K562 treated with DMSO at 1 percent for 12 hours (cell line): ENCODE data around the gene ANKRD12. TPM values are rescaled to one million over a fixed set of nuclear protein-coding genes. Genes with fewer than 3 reads are reported as not detected.

Experiments
- total RNA-seq: library from RNA; unstranded; fragments of 300-600 nt; gene quantifications from 2 replicates; pipeline ENCODE4 v1.2.3, GENCODE V29; 2022; ENCODE audit not compliant: insufficient read depth

The ANKRD12 gene
- 12.7 and 22.0 TPM in 2 replicates for total RNA-seq

DNA sequence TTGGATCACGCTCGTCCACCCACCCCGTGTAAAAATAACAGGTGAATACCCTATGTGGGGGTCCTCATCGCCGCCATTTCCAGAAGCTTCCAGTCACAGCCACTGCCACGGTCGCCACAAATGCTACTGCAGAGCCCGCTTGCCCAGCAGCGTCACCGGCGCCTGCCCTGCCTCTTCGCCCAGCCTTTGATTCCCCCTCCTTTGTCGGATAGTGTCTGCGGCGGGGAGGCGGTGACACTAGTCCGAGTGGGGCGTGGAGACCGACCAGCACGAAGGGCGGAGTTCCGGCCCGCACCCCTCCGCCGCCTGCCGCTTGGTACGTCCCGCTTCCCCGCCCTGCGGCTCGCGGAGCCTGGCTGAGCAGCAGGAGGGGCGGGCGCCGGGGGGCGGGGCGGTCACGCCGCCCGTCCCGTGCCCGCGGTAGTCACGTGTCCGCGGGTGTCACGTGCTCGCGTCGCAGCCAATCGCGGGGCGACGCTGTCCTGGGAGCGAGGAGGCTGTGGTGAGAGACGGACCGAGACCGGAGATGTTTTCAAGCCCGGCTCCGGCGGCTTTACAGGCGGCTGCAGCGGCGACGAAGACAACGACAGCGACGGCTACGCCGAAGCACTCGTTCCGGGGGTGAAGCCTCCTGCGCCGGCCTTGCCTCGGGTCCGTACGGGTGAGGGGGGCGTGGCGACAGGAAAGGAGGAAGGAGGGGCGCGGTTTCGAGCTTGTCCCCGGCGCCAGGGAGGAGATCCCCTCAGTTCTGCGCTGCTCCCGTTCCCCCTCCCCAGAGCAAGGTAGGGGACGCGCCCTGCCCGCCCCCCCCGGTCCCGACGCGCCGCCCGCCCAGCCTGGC is at the start of gene ANKRD12:
TSS of gene ANKRD12 (plus strand) at position 467 of the 841 bp plus-strand sequence. CDS start 45,652 bp downstream, outside the sequence.

DNA sequence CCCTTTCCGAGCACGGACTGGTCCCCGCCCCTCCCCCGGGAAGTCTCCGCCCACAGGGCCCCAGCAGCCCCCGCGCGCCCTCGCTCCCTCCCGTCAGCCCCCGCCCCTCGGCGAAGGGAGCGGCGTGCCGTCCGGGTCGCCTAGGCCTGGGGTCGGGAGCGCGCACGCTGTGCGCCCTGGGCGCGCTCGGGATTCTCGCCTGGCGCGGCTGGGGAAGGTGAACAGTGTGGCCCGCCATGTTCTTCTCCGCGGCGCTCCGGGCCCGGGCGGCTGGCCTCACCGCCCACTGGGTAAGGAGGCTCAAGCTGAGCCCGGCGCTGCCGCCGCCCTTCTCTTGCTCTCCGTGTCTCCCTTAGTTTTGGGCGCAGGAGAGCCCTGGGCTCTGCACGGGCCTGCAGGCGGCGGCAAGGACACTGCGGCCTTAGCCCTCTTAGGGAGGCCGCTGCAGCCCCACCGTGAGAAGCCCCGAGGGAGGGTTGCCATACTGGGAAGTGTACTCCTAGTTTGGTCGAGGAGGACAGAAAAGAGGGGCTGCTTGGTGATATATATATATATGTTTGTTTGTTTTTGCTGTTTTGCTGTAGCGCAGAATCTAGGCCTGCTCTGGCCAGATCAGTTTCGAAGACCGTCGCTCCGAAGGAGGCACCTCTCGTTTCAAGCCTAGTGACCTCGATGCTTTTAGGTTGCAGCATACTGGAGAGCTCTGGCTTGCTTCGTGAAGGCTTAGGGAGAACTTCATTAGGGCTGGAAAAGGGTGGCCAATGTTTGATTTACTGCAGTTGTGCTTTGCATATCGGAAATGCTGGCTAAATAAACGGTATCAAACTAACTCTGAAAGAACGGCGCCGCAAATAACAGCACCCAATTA is 33.8 kb upstream of the ANKRD12 start, which contains the start of gene NDUFV2:
TSS of gene NDUFV2 (plus strand) at position 192 of the 868 bp plus-strand sequence. CDS start at position 237, 45 bp downstream.

DNA sequence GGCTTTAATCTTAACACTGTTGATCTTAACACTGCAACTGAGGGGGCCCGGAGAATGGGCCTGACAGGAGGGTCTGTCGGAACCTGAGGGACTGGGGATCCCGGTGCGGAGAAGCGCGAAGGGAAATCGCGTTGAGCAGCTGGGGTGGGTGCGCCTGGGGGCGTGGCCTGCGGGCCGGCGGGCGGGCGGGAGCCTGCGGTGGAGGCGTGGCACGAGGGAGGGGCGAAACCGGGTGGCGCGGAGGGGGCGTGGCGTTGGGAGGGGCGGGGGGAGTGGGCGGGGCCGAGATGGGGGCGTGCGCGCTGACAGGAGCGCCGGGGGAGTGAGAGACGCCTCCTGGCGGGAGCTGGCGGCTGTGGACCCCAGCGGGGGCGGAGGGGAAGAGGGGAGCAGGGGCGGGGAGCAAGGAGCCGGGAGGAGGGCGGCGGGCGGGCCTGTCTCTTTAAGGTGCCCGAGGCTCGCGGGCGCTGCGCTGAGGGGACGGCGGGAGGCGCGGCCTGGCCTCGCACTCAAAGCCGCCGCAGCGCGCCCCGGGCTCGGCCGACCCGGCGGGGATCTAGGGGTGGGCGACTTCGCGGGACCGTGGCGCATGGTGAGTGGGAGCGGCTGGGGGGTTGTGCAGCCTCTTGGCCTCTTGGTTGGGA is 197.9 kb downstream of the ANKRD12 start, which contains the start of gene TWSG1:
TSS of gene TWSG1 (plus strand) at position 445 of the 644 bp plus-strand sequence. CDS start 2,457 bp downstream, outside the sequence.

Other genes starting within 250 kb of the ANKRD12 start
- 187 and 225 TPM in 2 replicates for gene NDUFV2, start 34.1 kb upstream of the ANKRD12 start, total RNA-seq
- gene TWSG1, start 198.0 kb downstream of the ANKRD12 start, total RNA-seq, result 12.9 and 46.5 TPM in 2 replicates